Measurements from ENCODE around the gene AKR1B1.

AKR1B1 gene

DNA sequence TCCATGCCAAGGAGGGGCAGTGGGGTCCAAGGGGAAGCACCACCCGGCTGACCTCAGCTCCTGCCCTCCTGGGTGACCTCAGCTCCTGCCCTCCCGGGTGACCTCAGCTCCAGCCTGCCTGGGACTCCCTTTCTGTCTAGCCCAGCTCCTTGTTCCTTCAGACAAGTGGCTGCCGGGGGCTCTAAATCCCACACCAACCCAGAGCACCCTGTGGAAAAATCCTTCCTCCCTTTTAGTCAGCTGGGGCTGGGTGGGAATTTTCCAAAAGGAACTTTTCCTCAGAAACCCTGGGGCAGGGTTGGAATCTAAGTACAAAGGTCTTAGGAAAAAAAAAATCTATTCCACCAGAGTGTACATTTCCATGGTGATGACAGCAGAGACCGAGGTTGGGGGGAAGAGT lies 36.3 kb downstream of the AKR1B1 start:
- Histone ChIP-seq H3K36me3 (ENCODE audit: control insufficient read depth, insufficient read depth, low read length) (no peaks in the 10 kb centered on the region), H3K27ac (ENCODE audit: low read depth, low read length) (no peak overlapping the region), H3K4me1 (ENCODE audit: control insufficient read depth, insufficient read depth, low read length) (no peaks in the 10 kb centered on the region), H3K4me3 (ENCODE audit: low read length) (no peak overlapping the region), H3K9ac (ENCODE audit: low read length) (no peak overlapping the region), H3K27me3 (ENCODE audit: control insufficient read depth, insufficient read depth, low read length) (no peaks in the 10 kb centered on the region)

DNA sequence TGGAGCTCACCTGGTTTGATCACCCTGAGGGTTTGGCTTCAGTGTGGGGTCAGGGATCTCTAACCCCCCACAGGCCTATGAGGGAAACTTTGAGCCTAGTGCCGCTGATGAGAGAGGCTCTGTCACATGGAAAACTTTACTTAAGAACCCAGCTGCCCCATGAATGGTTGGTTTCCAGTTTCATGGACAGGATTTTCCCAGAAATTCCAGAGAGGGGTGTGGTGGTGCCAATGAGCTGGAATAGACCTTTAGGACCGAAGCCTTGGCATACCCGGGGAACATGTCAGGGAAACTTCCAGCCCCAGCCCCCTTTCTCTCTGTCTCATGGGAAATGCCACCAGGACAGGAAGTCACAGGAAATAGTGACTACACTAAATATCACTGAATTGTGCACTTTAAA lies 36.9 kb downstream of the AKR1B1 start:
- no peaks in the 10 kb centered on the region for H3K36me3 ChIP-seq (ENCODE audit: control insufficient read depth, insufficient read depth, low read length)
- no peak overlapping the region for H3K27ac ChIP-seq (ENCODE audit: low read depth, low read length)
- no peak overlapping the region for H3K4me3 ChIP-seq (ENCODE audit: low read length)
- no peaks in the 10 kb centered on the region for H3K4me1 ChIP-seq (ENCODE audit: control insufficient read depth, insufficient read depth, low read length)
- no peak overlapping the region for H3K9ac ChIP-seq (ENCODE audit: low read length)
- H3K27me3 ChIP-seq (ENCODE audit: control insufficient read depth, insufficient read depth, low read length) = no peaks in the 10 kb centered on the region

DNA sequence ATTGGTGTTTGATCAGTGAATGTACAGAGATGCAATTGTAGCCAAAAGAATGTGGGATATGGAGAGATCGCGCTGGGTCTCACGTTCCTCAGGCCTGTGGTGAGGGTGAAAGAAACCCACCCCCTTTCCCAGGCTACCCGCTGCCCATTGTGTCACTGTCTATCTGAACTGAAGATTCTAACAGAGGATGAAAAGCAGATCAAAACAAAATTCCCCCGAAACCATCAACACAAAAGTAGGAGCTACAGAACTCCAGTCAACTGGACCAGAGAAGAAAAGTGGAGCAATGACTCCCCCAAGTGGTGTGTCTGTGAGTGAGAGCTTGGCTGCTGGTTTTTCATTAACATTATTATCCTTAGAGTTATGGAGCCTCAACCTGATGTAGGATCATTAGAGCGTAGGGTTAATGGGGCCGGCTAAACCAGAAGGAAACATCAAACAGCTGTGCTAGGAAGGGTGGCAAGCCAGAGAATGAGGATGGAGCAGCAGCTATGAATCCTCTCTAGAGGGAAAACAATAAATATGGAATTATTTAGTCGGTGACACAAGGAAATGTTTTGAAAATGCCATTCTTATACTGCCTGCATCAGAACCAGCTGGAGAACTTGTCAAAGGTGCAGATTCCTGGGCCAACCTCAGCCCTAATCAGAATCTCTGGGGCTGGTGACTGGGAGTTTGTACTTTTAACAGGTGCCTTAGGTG lies 38.3 kb downstream of the AKR1B1 start:
- Histone ChIP-seq H3K4me1 (ENCODE audit: control insufficient read depth, insufficient read depth, low read length) (no peaks in the 10 kb centered on the region), H3K27ac (ENCODE audit: low read depth, low read length) (no peak overlapping the region), H3K9ac (ENCODE audit: low read length) (no peak overlapping the region), H3K27me3 (ENCODE audit: control insufficient read depth, insufficient read depth, low read length) (no peaks in the 10 kb centered on the region), H3K4me3 (ENCODE audit: low read length) (no peak overlapping the region), H3K36me3 (ENCODE audit: control insufficient read depth, insufficient read depth, low read length) (no peaks in the 10 kb centered on the region)

DNA sequence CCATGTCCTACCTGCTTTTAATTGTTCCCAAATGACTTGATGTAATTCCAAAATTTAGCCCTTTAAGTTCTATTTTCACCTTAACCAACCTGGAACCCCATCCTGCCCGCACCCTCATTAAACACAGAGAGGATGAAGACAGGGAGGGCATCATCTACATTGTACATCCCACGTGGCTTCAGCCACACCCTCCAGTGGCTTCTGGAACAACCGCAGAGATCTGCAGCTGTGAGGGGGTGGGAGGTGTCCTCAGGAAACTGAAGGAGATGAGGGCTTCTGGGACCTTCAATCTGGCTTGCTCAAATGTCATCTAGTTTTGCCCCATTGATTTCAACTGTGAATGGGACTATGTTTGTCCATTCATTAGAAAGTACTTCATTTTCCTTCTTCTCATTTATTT lies 39.0 kb downstream of the AKR1B1 start:
- Histone ChIP-seq H3K9ac (ENCODE audit: low read length) (no peak overlapping the region), H3K27ac (ENCODE audit: low read depth, low read length) (no peak overlapping the region), H3K27me3 (ENCODE audit: control insufficient read depth, insufficient read depth, low read length) (no peaks in the 10 kb centered on the region), H3K4me1 (ENCODE audit: control insufficient read depth, insufficient read depth, low read length) (no peaks in the 10 kb centered on the region), H3K36me3 (ENCODE audit: control insufficient read depth, insufficient read depth, low read length) (no peaks in the 10 kb centered on the region), H3K4me3 (ENCODE audit: low read length) (no peak overlapping the region)

DNA sequence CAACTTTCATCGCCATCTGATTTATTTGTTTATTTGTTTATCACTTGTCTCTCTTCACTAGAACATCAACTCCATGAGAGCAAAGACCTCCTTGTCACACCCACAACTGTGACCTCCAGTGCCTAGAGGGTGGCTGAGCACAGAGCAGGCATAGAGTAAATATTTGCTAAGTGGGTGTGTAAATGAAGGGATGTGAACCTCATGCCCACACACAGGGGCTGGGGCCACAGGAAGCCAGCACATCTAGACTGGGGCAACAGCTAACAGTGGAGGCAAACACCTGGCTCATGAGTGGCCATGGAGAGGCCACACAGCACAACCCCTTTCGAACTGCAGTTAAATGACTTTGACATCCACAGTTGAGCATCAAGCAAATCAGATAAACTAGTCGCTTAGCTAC lies 39.8 kb downstream of the AKR1B1 start:
- Histone ChIP-seq H3K4me1 (ENCODE audit: control insufficient read depth, insufficient read depth, low read length) (no peaks in the 10 kb centered on the region), H3K27me3 (ENCODE audit: control insufficient read depth, insufficient read depth, low read length) (no peaks in the 10 kb centered on the region), H3K36me3 (ENCODE audit: control insufficient read depth, insufficient read depth, low read length) (no peaks in the 10 kb centered on the region), H3K27ac (ENCODE audit: low read depth, low read length) (no peak overlapping the region), H3K4me3 (ENCODE audit: low read length) (no peak overlapping the region), H3K9ac (ENCODE audit: low read length) (no peak overlapping the region)

DNA sequence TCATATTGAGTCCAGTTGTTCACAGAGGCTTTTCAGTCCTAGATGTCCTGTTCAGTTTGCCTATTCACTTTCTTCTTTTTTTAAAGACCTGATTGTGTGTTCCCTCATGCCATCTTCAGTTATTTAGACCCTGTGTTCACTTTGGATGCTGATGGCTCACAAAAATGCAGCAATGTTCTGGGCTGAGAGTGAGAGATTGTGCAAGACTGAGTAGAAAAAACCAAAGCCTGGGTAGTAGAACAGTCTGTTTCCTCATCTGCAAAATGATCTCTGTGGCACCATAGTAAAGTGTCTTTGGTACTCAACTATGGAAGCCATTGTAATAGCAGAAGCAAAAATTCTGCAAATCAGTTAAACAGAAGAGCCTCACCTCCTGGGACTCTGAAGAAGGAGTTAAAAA lies 43.2 kb downstream of the AKR1B1 start:
- Histone ChIP-seq H3K27ac (ENCODE audit: low read depth, low read length) (no peak overlapping the region), H3K36me3 (ENCODE audit: control insufficient read depth, insufficient read depth, low read length) (no peaks in the 10 kb centered on the region), H3K27me3 (ENCODE audit: control insufficient read depth, insufficient read depth, low read length) (no peaks in the 10 kb centered on the region), H3K9ac (ENCODE audit: low read length) (no peak overlapping the region), H3K4me3 (ENCODE audit: low read length) (no peak overlapping the region), H3K4me1 (ENCODE audit: control insufficient read depth, insufficient read depth, low read length) (no peaks in the 10 kb centered on the region)

DNA sequence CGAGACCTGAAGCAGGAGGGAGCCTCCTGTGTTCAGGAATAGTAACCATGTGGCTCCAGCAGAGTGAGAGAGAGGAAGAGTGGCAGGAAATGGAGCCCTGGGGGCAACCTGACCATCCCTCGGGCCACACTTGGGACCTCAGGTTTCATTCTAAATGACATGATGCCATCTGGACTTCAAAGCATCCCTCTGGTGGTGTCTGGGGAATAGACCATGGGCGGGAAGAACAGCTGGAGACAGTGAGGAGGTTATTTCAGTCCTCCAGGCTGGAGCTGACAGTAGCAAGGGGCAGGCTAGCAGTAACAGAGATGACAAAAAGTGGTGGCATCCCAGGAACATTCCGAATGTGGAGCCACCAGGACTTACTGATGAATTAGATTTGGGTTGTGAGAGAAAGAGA lies 44.8 kb downstream of the AKR1B1 start:
- Histone ChIP-seq H3K27me3 (ENCODE audit: control insufficient read depth, insufficient read depth, low read length) (no peaks in the 10 kb centered on the region), H3K27ac (ENCODE audit: low read depth, low read length) (no peak overlapping the region), H3K4me3 (ENCODE audit: low read length) (no peak overlapping the region), H3K9ac (ENCODE audit: low read length) (no peak overlapping the region), H3K36me3 (ENCODE audit: control insufficient read depth, insufficient read depth, low read length) (no peaks in the 10 kb centered on the region), H3K4me1 (ENCODE audit: control insufficient read depth, insufficient read depth, low read length) (no peaks in the 10 kb centered on the region)

DNA sequence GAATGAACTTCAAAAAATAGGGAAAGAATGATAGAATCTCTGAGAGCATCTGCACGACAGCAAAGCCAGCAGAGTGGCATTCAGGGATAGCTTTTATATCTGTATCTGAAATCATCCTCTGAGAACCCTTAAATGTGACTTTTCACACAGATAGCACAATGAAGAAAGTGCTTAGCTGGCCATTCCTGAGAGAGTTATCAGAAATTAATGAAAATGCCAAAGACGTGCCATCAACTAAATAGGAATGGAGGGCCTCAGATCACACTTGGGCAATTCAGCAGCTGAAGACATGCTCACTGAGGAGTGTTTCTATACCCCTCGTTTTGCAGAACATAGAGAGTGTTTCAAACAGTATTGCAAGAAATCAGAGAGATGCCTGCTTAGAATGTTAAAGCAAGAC lies 51.6 kb downstream of the AKR1B1 start:
- Histone ChIP-seq H3K36me3 (ENCODE audit: control insufficient read depth, insufficient read depth, low read length) (no peaks in the 10 kb centered on the region), H3K27me3 (ENCODE audit: control insufficient read depth, insufficient read depth, low read length) (no peaks in the 10 kb centered on the region), H3K4me1 (ENCODE audit: control insufficient read depth, insufficient read depth, low read length) (no peaks in the 10 kb centered on the region), H3K9ac (ENCODE audit: low read length) (no peak overlapping the region), H3K4me3 (ENCODE audit: low read length) (no peak overlapping the region), H3K27ac (ENCODE audit: low read depth, low read length) (no peak overlapping the region)

DNA sequence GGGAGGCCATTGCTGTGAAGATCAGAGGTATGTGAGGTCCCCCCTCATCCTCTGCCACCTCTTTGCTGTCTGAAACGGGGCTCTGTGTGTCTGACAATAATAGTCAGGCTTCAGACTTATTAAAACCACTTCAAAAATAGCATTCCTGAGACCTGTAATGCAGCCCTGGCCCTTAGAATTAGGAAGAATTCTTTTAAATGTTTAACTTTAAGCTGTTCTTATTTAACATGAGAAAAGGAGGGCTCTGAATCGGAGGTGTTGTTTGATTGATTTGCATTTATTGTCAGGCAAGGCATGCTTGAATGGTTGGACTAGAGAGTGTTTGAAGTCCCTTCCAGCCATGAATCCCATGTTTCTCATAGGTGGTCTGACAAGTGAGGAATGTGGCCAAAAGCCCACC lies 52.5 kb downstream of the AKR1B1 start:
- Histone ChIP-seq H3K27me3 (ENCODE audit: control insufficient read depth, insufficient read depth, low read length) (no peaks in the 10 kb centered on the region), H3K4me1 (ENCODE audit: control insufficient read depth, insufficient read depth, low read length) (no peaks in the 10 kb centered on the region), H3K27ac (ENCODE audit: low read depth, low read length) (no peak overlapping the region), H3K36me3 (ENCODE audit: control insufficient read depth, insufficient read depth, low read length) (no peaks in the 10 kb centered on the region), H3K9ac (ENCODE audit: low read length) (no peak overlapping the region), H3K4me3 (ENCODE audit: low read length) (no peak overlapping the region)

DNA sequence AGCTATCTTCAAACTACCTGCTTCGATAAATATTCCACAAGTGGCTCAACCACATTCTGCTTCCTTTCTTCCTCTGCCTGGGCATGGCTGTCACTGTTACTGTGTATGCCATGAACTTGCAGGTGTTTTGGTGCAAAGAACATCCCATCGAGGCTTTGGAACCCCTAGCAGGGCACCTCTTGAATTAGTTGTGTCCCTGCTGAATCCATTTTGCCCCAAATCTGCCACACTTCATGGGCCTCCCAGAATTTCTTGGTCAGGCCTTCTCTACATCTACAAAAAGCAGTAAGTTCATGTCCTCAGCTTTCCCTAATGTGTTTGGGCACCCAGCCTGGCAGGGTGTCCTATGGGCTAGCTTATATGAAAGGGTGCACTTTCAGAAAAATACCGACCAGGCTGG lies 53.6 kb downstream of the AKR1B1 start:
- Histone ChIP-seq H3K9ac (ENCODE audit: low read length) (no peak overlapping the region), H3K36me3 (ENCODE audit: control insufficient read depth, insufficient read depth, low read length) (no peaks in the 10 kb centered on the region)

DNA sequence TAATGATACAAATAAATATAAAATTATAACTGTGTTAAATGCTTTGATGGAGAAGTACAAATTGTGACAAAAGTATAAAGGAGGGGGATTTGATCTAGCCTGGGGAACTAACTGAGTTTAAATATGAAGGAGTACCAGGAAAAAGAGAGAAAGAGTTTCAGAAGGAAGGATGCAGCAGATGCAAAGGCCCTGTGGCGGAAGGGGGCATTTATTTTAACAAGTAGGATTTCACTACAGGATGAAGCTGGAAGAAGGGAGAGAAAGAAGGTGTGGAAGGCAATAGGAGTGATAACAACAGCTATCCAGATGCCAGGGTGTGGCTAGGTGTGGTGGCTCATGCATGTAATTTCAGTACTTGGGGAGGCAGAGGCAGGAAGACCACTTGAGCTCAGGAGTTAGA lies 55.8 kb downstream of the AKR1B1 start:
- Histone ChIP-seq H3K4me3 (ENCODE audit: low read length) (no peak overlapping the region), H3K27me3 (ENCODE audit: control insufficient read depth, insufficient read depth, low read length) (no peaks in the 10 kb centered on the region), H3K9ac (ENCODE audit: low read length) (no peak overlapping the region), H3K27ac (ENCODE audit: low read depth, low read length) (no peak overlapping the region), H3K4me1 (ENCODE audit: control insufficient read depth, insufficient read depth, low read length) (no peaks in the 10 kb centered on the region), H3K36me3 (ENCODE audit: control insufficient read depth, insufficient read depth, low read length) (no peaks in the 10 kb centered on the region)

More for the DNA sequence above, 53.6 kb downstream of the AKR1B1 start:
- Histone ChIP-seq H3K4me3 (ENCODE audit: low read length) (no peak overlapping the region), H3K27ac (ENCODE audit: low read depth, low read length) (no peak overlapping the region), H3K27me3 (ENCODE audit: control insufficient read depth, insufficient read depth, low read length) (no peaks in the 10 kb centered on the region), H3K4me1 (ENCODE audit: control insufficient read depth, insufficient read depth, low read length) (no peaks in the 10 kb centered on the region)

DNA sequence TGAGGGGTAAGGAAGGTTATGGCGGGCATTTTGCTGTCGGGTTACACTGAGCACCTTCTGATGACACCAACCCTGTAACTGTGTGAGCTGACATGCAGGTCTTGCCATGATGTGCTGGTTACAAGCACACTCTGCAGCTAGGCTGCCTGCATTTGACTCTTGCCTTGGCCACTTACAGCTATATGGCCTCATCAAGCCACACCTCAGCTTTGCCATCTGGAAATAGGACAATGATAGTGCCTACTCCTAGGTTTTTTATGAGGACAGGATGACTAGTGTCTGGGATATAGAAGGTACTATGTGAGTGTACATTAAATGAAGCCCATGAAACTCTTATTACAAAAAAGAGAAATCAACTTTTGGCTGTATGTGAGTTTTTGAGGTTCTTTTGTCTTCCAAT lies 58.0 kb downstream of the AKR1B1 start:
- Histone ChIP-seq H3K27ac (ENCODE audit: low read depth, low read length) (no peak overlapping the region), H3K36me3 (ENCODE audit: control insufficient read depth, insufficient read depth, low read length) (no peaks in the 10 kb centered on the region), H3K9ac (ENCODE audit: low read length) (no peak overlapping the region), H3K27me3 (ENCODE audit: control insufficient read depth, insufficient read depth, low read length) (no peaks in the 10 kb centered on the region), H3K4me3 (ENCODE audit: low read length) (no peak overlapping the region), H3K4me1 (ENCODE audit: control insufficient read depth, insufficient read depth, low read length) (no peaks in the 10 kb centered on the region)

DNA sequence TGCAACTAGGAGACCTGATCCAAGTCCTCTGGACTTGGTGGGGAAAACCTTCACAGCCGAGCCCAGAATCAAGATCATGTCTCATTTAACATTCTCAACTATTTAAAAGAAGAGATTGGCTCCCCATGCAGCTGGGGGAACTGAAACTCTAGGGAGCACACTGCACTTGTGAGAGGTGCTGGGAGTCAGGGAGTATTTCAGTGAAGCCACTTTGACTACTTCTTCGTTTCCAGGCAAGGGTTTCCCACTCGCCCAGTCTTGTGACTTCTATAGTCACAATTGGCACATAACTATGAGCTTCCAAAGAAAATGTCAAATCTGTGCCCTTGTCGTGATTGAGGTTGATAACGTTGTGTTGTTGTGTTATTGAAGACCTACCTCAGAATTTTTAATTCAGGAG lies 62.9 kb downstream of the AKR1B1 start:
- Histone ChIP-seq H3K27ac (ENCODE audit: low read depth, low read length) (no peak overlapping the region), H3K9ac (ENCODE audit: low read length) (no peak overlapping the region), H3K27me3 (ENCODE audit: control insufficient read depth, insufficient read depth, low read length) (no peaks in the 10 kb centered on the region)

More for the DNA sequence above, 62.9 kb downstream of the AKR1B1 start:
- Histone ChIP-seq H3K4me1 (ENCODE audit: control insufficient read depth, insufficient read depth, low read length) (no peaks in the 10 kb centered on the region), H3K4me3 (ENCODE audit: low read length) (no peak overlapping the region), H3K36me3 (ENCODE audit: control insufficient read depth, insufficient read depth, low read length) (no peaks in the 10 kb centered on the region)

All from rectal smooth muscle tissue (tissue), 1 donor.